ENCODE data around the gene SOX21.

SOX21 gene

GRCh38 chr13:94674609-94675348 is 37.6 kb downstream of the SOX21 start:
- peak; percentile 24 to 36 for DNase-seq

- DNase-seq: no peak
These were observed 38.5 kb downstream of the SOX21 start for GRCh38 chr13:94673851-94674250.

- no peak for DNase-seq
These were observed 39.9 kb downstream of the SOX21 start for GRCh38 chr13:94672400-94672799.

- DNase-seq: no peak
These were observed 45.2 kb downstream of the SOX21 start for GRCh38 chr13:94667190-94667589.

- no peak for DNase-seq
These were observed 46.3 kb downstream of the SOX21 start for GRCh38 chr13:94666065-94666464.

GRCh38 chr13:94664889-94665288 is 47.5 kb downstream of the SOX21 start:
- no peak for DNase-seq

- no peak for DNase-seq
These were observed 49.9 kb downstream of the SOX21 start for GRCh38 chr13:94662274-94662945.

- DNase-seq: no peak
These were observed 50.9 kb downstream of the SOX21 start for GRCh38 chr13:94661406-94661805.

- no peak for DNase-seq
These were observed 51.5 kb downstream of the SOX21 start for GRCh38 chr13:94660695-94661326.

All from activated CD4-positive, alpha-beta T cell treated with anti-CD3 and anti-CD28 coated beads, Interleukin-2, amount 50 U/mL, for 4 hours (primary cell).